ENCODE results near the gene AKAP17A. TPM values are rescaled to one million over a fixed set of nuclear protein-coding genes. Genes with fewer than 3 reads are reported as not detected.

Gene AKAP17A
- total RNA-seq, 6 donors from 2014 or later, result 40.9 to 193 (median 52.4) TPM

GRCh38 chrX:1592470-1593142, 1.2 kb downstream of the AKAP17A start:
- ATAC-seq (ENCODE audit: low FRiP score in 2 of 2), result peak; percentile 34 to 52
- peak overlapping the region; percentile 78 to 99 (median 92) for H3K4me3 ChIP-seq
- H3K36me3 ChIP-seq, result peaks cover 33 to 43% (median 40%) of the 10 kb centered on the region in 4 donors
- H3K9me3 ChIP-seq, result no peaks in the 10 kb centered on the region
- DNase-seq, result no peak
- H3K27ac ChIP-seq, result peak overlapping the region; percentile 83 to 96 (median 93)
- 1 to 2% methylated on average over 18 to 28 of the region's 28 CpGs for WGBS, 2 donors
- H3K27me3 ChIP-seq, result no peaks in the 10 kb centered on the region
- no peak for TF ChIP-seq POLR2AphosphoS5 (IDR thresholded peaks at IDR 0.05)
- no peak for TF ChIP-seq EP300 (IDR thresholded peaks at IDR 0.05)
- TF ChIP-seq POLR2A (IDR thresholded peaks at IDR 0.05), result no peak
- no peak for TF ChIP-seq CTCF (IDR thresholded peaks at IDR 0.05)
- H3K4me1 ChIP-seq, result peaks cover 17 to 31% (median 19%) of the 10 kb centered on the region in 4 donors

- Histone ChIP-seq H3K36me3 (peaks cover 34 to 53% (median 49%) of the 10 kb centered on the region in 4 donors), H3K27ac (peak overlapping the region in 2 of 4 donors; percentile 91 to 96), H3K4me1 (peaks cover 17 to 31% (median 19%) of the 10 kb centered on the region in 4 donors), H3K4me3 (peak overlapping the region in 3 of 4 donors; percentile 85 to 99 (median 98)), H3K9me3 (no peaks in the 10 kb centered on the region), H3K27me3 (no peaks in the 10 kb centered on the region)
- no peak for DNase-seq
- ATAC-seq (ENCODE audit: low FRiP score in 2 of 2), result no peak
- WGBS, 2 donors, result 92% methylated on average over 57 to 60 of the region's 60 CpGs
- TF ChIP-seq CTCF (IDR thresholded peaks at IDR 0.05) (no peak), POLR2A (IDR thresholded peaks at IDR 0.05) (no peak), POLR2AphosphoS5 (IDR thresholded peaks at IDR 0.05) (no peak), EP300 (IDR thresholded peaks at IDR 0.05) (no peak)
These were observed 2.2 kb downstream of the AKAP17A start for GRCh38 chrX:1593286-1594271.

GRCh38 chrX:1595711-1596060, 4.3 kb downstream of the AKAP17A start:
- H3K36me3 ChIP-seq, result peaks cover 54 to 74% (median 70%) of the 10 kb centered on the region in 4 donors
- TF ChIP-seq POLR2A (IDR thresholded peaks at IDR 0.05) (no peak), EP300 (IDR thresholded peaks at IDR 0.05) (no peak), POLR2AphosphoS5 (IDR thresholded peaks at IDR 0.05) (no peak), CTCF (IDR thresholded peaks at IDR 0.05) (no peak)
- DNase-seq (no peak), ATAC-seq (ENCODE audit: low FRiP score in 2 of 2) (no peak)
- H3K27ac ChIP-seq, result no peak overlapping the region
- H3K9me3 ChIP-seq, result no peaks in the 10 kb centered on the region
- no peaks in the 10 kb centered on the region for H3K27me3 ChIP-seq
- peaks cover 17 to 31% (median 19%) of the 10 kb centered on the region in 4 donors for H3K4me1 ChIP-seq
- no peak overlapping the region for H3K4me3 ChIP-seq
- WGBS, 2 donors, result 89 to 93% methylated on average over 15 to 17 of the region's 17 CpGs

GRCh38 chrX:1596676-1597344, 5.4 kb downstream of the AKAP17A start:
- H3K36me3 ChIP-seq, result peaks cover 66 to 85% (median 82%) of the 10 kb centered on the region in 4 donors
- no peak for DNase-seq

More at GRCh38 chrX:1596676-1597344, 5.4 kb downstream of the AKAP17A start:
- 88 to 93% methylated on average over 18 to 24 of the region's 30 CpGs for WGBS, 2 donors
- no peak overlapping the region for H3K4me3 ChIP-seq
- H3K4me1 ChIP-seq, result peaks cover 17 to 31% (median 19%) of the 10 kb centered on the region in 4 donors
- H3K27me3 ChIP-seq, result no peaks in the 10 kb centered on the region
- no peak for ATAC-seq (ENCODE audit: low FRiP score in 2 of 2)
- H3K27ac ChIP-seq, result no peak overlapping the region
- H3K9me3 ChIP-seq, result peaks cover 0 to 3% (median 0%) of the 10 kb centered on the region in 4 donors
- no peak for TF ChIP-seq EP300 (IDR thresholded peaks at IDR 0.05)
- TF ChIP-seq POLR2AphosphoS5 (IDR thresholded peaks at IDR 0.05), result no peak
- TF ChIP-seq POLR2A (IDR thresholded peaks at IDR 0.05), result no peak
- TF ChIP-seq CTCF (IDR thresholded peaks at IDR 0.05), result no peak
